Cardiac fibroblast (primary cell): Measurements from ENCODE around the gene RAP1A.

ENCODE experiments used
- DNase-seq, 2 donors: peaks; one replicate each; pipeline versions ENCODE4 v3.0.0 to v3.0.0-alpha.2; 2010; ENCODE audit warnings: low read depth in 2 of 2
- H3K4me3 ChIP-seq, 2 donors: replicated peaks in 1 of 2; 1 replicate in 1 of 2; 2 replicates in 1 of 2; pipeline ENCODE4 v1.5.1; 2011; ENCODE audit warnings: low read depth in 2 of 2, low read length in 2 of 2, mild to moderate bottlenecking in 2 of 2, moderate library complexity in 1 of 2
- TF ChIP-seq, protein P1 (sequence below): IDR thresholded peaks from one replicate; pipeline ENCODE4 v1.5.1; 2011; ENCODE audit warnings: low read depth, mild to moderate bottlenecking, low read length, inconsistent platforms

Gene RAP1A

DNA sequence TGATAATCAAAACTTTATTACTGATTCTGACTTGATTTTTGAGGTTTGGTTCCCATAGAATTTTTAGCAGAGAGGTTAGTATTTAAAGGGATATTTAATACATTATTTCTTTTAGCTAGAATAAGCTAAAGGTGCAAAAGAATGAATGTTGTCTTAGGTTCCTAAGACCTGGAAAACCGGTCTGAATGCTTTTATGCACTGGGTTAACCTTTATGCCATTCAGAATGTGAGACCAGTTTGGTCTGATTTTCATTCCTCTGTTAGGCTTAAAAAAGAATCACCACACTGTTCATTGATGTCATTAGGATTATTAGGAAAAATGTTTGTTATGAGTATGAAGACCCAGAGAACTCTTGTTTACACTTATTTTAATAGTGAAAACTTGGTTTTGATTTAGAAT is 30.1 kb downstream of the RAP1A start:
- TF ChIP-seq, protein P1, sequence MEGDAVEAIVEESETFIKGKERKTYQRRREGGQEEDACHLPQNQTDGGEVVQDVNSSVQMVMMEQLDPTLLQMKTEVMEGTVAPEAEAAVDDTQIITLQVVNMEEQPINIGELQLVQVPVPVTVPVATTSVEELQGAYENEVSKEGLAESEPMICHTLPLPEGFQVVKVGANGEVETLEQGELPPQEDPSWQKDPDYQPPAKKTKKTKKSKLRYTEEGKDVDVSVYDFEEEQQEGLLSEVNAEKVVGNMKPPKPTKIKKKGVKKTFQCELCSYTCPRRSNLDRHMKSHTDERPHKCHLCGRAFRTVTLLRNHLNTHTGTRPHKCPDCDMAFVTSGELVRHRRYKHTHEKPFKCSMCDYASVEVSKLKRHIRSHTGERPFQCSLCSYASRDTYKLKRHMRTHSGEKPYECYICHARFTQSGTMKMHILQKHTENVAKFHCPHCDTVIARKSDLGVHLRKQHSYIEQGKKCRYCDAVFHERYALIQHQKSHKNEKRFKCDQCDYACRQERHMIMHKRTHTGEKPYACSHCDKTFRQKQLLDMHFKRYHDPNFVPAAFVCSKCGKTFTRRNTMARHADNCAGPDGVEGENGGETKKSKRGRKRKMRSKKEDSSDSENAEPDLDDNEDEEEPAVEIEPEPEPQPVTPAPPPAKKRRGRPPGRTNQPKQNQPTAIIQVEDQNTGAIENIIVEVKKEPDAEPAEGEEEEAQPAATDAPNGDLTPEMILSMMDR = no peak
- DNase-seq = no peak
- H3K4me3 ChIP-seq = no peak overlapping the region

DNA sequence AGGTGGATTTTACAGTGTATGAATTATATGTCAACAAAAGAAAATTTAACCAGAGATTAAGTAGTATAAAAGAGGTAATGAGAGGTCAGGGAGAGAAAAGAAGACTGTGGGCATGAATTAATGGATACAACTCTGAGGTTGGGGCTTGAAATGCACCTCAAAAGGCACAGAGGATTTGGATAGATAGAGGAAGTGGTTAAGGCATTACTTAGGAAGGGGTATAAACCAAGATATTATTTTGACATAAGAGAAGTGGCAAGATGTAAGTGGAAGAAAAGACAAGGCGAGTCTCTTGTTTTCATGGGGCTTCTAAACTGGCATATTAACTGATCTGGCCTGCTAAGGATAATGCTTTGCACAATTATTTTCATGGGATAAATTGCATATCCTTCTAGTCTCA is 34.1 kb downstream of the RAP1A start:
- no peak for DNase-seq
- TF ChIP-seq, protein P1 = no peak
- H3K4me3 ChIP-seq = no peak overlapping the region

DNA sequence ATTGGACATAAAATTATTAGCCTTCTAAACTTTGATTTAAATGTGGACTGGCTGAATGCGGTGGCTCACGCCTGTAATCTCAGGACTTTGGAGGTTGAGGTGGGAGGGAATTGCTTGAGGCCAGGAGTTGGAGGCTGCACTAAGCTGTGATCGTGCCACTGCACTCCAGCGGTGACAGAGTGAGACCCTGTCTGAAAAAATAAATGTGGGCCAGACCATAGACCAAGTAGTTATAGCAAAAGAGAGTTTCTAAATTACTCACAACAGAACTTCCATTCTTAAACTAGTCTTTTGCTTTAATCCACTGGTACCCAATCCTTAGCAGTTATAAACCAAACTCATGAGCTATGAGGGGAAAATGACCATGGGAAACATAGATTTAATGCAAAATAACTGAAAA is 35.2 kb downstream of the RAP1A start:
- no peak overlapping the region for H3K4me3 ChIP-seq
- TF ChIP-seq, protein P1 = no peak
- DNase-seq = no peak

DNA sequence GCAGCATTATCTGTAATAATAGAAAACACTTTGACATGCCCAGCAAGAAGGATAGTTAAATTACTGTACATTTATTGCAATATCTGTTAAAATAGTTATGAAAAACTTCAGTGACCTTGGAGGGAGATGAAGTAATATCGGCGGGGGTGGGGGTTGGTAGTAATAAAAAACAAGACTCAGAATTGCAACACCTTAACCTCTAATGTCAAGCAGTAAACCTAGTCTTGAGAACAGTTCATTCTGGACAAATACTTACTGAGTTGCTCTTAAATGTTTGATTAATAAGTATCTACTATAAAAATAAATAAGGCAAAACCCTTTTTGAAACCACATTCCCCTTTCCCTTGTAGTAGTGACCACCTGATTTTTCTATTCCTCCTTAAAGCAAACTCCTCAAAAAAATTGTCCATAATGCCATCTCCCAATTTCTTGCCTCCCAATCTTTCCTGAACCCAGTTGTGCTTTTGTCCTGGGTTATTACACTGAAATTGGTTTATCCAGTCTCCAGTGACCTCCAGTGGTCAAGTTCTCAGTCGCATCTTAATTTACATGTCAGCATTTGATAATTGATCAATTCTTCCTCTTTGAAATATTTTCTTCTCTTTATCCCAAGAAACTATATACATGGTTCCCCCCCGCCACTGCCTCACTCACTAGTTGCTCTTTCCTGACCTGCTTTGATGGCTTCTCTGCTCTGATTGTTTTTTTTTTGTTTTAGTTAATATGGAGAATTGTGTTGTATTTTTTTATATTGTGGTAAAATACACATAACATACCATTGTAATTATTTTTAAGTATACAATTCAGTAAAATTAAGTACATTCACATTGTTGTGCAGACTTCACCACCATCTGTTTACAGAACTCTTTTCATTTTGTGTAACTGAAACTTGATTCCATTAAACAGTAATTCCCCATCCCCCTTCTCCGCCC is 36.8 kb downstream of the RAP1A start:
- H3K4me3 ChIP-seq = no peak overlapping the region
- TF ChIP-seq, protein P1 = peak; percentile 55
- DNase-seq = peak; percentile 71 to 78

DNA sequence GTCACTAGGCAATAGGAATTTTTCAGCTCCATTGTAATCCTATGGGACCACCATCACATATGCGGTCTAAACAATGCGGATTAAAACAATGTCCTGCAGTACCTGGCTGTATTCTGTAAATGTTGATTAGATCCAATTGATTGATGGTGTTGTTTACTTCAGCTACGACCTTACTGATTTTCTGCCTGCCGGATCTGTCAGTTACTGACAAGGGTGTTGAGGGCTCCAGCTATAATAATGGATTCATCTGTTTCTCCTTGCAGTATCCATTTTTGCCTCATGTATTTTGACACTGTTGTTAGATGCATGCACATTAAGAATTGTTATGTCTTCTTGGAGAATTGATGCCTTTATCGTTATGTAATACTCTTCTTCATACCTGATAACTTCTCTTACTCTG is 39.0 kb downstream of the RAP1A start:
- TF ChIP-seq, protein P1 = no peak
- no peak for DNase-seq
- no peak overlapping the region for H3K4me3 ChIP-seq

DNA sequence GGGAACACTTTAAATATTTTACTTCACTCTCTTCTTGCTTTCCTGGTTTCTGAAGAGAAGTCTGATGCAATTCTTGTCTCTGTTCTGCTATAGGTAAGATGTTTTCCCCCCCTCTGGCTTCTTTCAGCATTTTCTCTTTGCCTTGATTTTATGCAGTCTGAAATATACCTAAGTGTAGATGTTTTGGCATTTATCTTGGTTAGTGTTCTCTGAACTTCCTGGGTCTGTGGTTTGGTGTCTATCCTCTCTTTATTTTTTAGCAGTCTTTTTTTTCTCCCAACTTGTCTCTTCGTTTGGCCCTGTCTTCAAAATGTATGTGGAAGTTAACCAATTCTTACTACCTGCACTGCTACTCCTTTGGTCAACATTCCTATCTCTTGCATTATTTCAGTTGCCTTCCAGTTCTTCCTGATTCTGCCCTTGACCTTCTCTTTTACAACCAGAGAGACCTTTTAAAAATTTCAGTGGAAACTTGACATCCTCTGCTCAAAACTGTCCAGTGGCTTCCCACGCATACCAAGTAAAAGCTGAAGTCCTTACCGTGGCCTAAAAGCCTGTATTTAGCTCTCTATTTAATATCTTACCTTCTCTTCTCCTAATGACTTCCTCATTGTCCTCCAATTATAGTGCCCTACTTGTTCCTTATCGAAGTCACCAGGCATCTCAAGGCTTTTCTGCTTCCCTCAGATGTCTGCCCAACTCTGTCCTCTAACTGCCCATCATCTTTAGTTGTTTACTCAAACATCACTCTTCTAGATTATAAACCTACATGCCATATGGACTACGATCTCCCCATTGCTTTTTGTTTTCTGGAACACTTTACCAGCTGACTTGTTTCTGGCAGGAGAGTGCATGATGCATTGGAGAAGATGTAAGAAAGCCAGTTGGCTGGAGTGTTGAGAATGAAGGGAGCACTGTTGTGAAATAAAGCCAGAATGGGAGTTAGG is 40.9 kb downstream of the RAP1A start:
- TF ChIP-seq, protein P1 = no peak
- peak; percentile 20 to 52 for DNase-seq
- H3K4me3 ChIP-seq = no peak overlapping the region
